Measurements from ENCODE around the gene CPSF7.

DNA sequence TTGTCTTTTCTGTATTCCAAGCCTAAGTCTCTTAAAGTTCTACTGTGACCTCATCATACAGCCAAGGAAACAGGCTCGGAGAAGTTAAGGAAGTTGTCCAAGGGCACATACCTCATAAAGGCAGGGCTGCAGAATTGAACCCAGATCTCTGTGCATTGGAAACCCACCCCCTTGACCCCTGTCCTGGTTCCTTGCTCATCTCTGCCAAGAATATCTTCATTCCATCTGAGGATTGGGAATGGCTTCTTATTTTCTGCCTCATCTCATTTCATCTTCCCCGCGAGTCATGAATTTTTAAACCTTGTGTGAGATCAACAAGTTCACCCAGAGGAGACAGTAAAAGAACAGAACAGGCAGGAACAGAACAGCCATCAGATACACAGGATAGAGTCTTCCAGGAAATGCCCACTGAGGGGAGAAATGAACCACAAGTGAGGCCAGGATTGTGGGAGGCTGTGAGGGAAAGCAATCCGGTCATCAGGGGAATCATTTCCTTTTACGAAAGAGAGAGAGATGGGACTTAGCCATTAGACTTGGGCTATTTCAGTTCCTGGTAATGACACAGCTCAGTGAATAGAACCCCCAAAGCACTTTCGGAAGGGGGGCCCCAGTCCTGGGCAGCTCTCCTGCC, 44.4 kb upstream of the CPSF7 start:
- TF ChIP-seq CTCF (IDR thresholded peaks at IDR 0.05): no peak
- no peak for TF ChIP-seq RCOR1 (IDR thresholded peaks at IDR 0.05; ENCODE audit: low read length)
